GM15510 (cell line): Measurements from ENCODE around the gene AJAP1.

ENCODE experiments used
- POLR2A ChIP-seq: IDR thresholded peaks from 3 replicates; pipeline ENCODE4 v1.6.1; 2011; ENCODE audit warnings: borderline replicate concordance; ENCODE audit not compliant: insufficient read length; ENCODE audit errors: extremely low read depth

AJAP1 gene

GRCh38 chr1:4743978-4744750 lies 89.8 kb downstream of the AJAP1 start:
- TF ChIP-seq POLR2A: no peak

GRCh38 chr1:4745560-4745959 lies 91.2 kb downstream of the AJAP1 start:
- TF ChIP-seq POLR2A: no peak

- no peak for TF ChIP-seq POLR2A
Measured at GRCh38 chr1:4749406-4749805, 95.0 kb downstream of the AJAP1 start.

- no peak for TF ChIP-seq POLR2A
Measured at GRCh38 chr1:4750177-4750576, 95.8 kb downstream of the AJAP1 start.

- no peak for TF ChIP-seq POLR2A
Measured at GRCh38 chr1:4752059-4752458, 97.7 kb downstream of the AJAP1 start.

- TF ChIP-seq POLR2A: no peak
Measured at GRCh38 chr1:4754816-4755215, 100.4 kb downstream of the AJAP1 start.

GRCh38 chr1:4755301-4755845 lies 101.0 kb downstream of the AJAP1 start:
- no peak for TF ChIP-seq POLR2A

GRCh38 chr1:4755864-4756504 lies 101.6 kb downstream of the AJAP1 start:
- no peak for TF ChIP-seq POLR2A

- TF ChIP-seq POLR2A: no peak
Measured at GRCh38 chr1:4756851-4757580, 102.6 kb downstream of the AJAP1 start.

- no peak for TF ChIP-seq POLR2A
Measured at GRCh38 chr1:4759671-4760070, 105.3 kb downstream of the AJAP1 start.

- TF ChIP-seq POLR2A: no peak
Measured at GRCh38 chr1:4760088-4760487, 105.7 kb downstream of the AJAP1 start.

- no peak for TF ChIP-seq POLR2A
Measured at GRCh38 chr1:4761324-4761723, 106.9 kb downstream of the AJAP1 start.

- no peak for TF ChIP-seq POLR2A
Measured at GRCh38 chr1:4762146-4762545, 107.7 kb downstream of the AJAP1 start.

- TF ChIP-seq POLR2A: no peak
Measured at GRCh38 chr1:4767308-4767707, 112.9 kb downstream of the AJAP1 start.

- TF ChIP-seq POLR2A: no peak
Measured at GRCh38 chr1:4768553-4768952, 114.1 kb downstream of the AJAP1 start.
